GM21390 (cell line): Measurements from ENCODE around the gene DAPK1.

Experiments
- ATAC-seq: cut with Tn5 transposase; IDR thresholded peaks from one replicate; pipeline ENCODE4 v1.9.1; 2021; ENCODE audit not compliant: unreplicated experiment

DAPK1 gene

DNA sequence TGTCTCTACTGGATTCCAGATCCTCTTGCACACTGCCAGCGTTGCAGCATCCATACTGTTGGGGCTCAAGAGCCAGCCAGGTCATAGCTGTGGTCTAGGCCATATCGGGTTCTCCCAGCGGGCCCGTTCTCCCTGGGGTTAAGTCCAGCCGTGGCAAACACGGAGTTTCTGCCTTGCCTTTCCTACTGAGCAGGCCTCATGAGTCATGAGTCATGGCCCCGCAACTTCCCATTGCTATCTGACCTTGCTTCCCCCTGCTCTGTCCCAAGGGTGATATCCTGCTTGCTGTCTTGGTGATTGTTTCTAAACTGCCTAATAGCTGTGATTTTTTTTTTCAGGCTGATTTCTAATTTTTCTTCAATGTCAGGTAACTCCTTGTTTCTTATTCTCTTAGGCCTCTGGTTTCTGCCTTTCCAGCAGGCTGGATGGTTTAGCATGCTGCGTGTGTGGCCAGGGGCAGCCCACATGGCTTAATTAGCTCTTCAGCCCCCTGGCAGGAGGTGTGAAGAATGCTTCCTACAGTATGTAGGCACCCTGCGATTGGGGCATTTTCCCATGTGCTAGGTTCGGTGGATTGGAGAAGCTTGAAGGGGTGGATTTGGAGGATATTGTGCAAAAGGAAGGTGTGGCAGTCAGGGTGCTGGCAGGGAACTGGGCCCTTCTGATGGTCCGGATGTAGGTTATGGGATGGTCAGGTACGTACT is 18.7 kb downstream of the DAPK1 start:
- no peak for ATAC-seq

DNA sequence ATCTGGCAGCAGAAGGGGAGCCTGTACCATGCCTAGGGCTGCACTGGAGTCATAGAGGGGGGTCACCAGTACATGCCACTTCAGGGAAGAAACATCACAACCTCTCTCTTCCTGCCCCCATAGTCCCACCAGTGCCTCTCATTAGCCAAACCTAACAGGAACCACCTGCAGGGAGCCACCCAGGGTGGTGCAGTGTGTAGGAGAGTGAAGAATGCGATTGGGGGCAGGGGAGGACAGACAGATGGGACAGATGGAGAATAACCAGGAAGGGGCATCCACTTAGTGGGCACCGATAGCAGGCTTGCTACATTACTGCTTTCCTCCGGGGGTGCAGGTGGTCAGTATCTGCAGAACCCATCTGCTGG is 19.2 kb downstream of the DAPK1 start:
- ATAC-seq, result no peak

DNA sequence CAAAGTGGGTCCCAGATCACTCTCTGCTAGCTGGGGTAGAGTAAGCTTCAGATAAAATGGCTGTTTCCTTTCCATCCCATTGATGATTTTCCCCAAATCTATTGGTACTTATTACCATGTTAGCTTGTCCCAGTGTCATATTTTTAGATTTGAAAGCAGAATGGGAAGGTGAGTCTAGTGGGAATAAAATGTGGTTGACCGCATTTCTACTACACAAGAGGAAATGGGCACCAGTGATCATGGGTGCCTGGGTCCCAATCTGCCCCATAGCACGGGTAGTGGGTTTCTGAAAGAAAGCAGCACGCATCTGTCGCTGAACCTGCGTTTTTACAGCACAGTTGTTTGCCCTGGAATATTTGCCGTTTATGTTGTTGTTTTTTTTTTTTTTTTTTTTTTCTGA is 20.1 kb downstream of the DAPK1 start:
- ATAC-seq, result no peak

DNA sequence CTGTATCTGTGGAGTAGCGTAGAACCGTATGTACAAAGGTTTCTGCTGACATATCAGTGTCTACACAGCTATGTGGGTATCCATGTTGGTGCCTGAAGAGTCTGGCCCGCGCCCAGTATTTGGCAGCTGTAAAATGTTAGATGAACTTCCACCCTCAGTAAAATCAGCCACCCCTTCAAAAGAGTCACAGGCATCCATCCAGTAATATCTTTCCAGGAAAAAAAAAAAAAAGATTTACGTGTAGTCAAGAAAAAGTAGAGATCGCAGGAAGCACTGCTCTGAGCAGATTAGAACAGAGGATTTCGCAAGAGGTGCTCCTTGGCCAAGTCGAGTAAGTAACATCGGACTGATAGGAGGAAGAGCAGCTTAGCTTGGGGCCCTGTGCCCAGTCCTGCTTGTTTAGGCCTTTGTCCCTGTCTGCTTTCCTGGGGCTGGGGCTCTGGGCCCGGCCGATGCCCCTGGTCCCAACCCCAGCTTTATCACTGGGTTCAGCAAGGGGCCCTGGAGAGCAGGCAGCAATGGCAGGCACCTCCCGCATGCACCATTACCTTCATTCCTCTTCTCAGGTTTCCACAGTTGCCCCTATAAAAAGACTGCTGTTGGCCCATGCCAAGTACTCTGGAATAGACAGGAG is 21.2 kb downstream of the DAPK1 start:
- ATAC-seq, result no peak

DNA sequence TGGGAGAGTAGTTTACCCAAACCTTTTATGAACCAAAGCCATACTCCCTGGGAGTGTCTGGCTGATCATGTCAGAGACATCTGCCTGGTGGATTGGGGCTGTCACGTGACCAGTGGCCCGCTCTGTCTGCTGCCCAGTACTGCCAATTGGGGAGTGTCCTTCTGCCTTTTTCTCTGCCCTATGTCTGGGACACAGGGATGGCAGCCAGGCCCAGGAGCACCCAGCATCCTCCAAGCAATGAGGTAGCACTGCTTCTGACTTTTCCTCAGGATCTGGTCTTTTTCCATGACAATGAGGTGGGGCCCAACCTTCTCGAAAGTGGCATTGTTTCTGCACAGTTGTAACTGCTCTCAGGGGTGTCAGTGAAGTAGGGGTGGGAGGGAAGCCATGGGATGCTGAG is 21.8 kb downstream of the DAPK1 start:
- ATAC-seq, result no peak

DNA sequence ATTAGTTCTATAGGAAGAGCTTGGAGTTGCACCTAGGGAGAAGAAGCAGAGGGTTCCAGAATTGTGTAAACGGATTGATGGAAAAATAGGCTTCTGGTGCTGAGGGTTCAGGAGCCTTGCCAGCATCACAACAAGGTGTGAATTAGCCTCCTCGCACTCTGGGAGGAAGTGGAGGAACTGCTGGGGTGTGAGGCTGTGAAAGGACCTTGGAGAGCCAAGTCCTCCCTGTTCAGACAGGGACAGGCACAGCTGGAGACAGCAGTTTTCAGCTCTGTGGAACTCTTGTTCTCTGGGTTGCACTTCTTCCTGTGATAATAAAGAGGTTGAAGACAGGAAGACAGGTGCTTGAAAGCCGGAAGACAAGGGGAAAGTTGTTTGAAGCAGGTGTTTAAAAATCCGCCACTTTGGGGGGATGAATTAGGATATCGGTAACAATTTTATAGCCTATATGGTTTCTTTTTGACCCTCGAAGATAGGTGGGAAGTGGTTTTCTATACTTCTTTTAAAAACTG is 22.6 kb downstream of the DAPK1 start:
- no peak for ATAC-seq

DNA sequence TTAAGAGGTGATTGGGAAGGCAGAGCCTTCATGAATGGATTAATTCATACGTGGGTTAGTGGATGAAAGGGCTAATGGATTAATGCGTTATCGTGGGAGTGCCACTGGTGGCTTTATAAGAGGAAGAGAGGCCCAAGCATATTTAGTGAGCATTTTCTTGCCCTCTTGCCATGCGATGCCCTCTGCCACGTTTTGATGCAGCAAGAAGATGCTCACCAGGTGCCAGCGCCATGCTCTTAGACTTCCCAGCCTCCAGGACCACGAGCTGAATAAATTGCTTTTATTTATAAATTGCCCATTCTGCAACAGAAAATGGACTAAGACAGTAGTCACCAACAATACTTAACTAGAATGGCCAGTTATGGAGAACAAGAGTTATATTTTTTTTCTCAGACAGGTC is 24.2 kb downstream of the DAPK1 start:
- no peak for ATAC-seq

DNA sequence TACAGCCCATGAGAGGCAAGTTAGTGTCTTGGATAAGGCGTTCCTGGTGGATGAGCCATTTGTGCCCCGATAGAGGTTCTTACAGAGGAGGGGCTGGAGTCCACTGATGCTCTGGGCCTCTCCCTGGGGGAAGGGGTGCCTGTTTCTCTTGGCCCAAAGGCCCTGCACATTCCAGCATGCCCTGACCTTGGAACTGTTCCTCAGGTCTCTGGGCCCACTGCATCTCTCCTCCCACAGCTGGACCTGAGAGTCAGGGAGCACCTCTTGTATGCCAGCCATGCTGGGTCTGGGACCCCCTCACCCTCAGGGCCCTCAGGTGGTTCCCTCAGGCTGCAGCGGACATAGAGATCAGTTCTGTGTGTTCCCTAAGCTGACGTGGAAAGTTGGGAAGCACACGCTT is 26.4 kb downstream of the DAPK1 start:
- ATAC-seq, result no peak

DNA sequence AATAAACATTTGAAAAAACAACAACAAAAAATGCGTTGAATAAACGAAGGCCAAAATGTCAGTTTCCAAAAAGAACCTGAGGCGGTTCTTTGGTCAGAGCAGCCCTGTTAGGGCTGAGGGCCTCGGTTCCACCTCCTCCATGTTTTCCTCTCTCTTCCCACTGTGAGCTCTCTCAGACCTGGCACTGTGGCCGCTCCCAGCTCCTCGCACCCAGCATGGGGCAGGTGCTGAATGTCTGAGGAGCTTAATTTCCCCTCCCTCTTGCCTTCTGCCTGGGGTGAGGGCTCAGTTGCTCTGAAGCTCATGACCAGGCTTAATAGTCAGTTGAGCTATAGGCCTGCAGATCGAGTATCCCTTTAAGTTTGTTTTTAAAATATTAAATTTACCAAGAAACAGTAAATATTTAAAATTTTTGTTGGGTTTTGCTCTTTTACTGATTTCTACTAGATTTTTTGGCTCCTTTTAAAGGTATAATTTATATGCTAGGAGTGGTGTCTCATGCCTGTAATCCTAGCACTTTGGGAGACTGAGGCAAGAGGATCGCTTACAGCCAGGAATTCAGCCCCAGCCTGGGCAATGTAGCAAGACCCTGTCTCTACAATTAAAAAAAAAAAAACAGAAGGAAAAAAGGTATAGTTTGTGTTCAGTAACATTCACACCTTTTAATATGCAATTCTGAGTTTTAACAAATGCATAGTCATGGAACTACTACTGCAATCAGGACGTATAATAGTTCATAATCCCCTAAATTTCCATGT is 28.1 kb downstream of the DAPK1 start:
- ATAC-seq, result no peak

DNA sequence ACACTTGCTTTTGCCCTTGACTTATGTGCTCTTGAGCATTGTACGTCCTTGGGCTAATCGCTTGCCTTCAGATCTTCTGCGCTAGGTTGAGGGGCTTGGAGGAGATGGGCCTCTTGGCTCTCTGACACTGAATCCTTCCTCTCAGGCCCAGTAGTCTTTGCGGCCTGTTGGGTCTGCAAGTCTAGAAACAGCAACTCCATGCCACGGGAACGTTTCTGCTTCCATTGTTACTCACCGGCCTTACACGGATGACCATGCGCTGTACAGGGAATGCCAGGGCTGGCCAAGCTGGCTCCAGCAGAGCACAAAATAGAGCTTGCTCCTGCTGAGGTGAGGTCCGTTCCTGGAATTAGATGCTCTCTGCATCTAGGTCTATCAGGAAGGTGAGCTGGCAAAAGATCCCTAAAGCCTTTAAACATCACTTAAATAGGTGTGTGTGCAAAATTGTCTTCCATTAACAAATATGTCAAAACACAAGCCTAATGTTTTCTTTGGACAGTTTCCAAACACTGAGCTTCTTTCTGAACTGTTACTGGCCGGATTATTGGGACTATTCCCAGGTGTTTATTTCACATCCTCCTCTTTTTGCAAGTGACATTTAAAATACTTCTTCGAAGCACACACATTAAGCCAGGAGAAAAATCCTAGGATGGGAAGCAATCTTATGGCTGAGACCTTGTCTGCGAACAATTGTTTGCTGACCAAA is 29.7 kb downstream of the DAPK1 start:
- ATAC-seq, result no peak

DNA sequence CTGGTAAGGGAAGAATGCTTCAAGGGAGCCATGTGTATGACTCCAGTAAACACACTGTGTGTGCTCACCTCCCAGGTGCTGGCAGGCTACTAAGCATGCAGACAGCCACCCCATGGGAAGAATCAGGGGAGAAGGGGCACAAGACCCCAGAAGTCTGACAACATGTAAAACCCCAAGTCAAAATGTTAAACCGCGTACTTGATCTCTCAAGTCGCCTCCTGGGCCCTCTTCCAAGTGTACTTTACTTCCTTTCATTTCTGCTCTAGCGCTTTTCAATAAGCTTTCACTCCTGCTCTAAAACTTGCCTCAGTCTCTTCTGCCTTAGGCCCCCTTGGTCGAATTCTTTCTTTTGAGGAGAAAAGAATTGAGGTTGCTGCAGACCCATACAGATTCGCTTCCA is 31.3 kb downstream of the DAPK1 start:
- ATAC-seq, result no peak

DNA sequence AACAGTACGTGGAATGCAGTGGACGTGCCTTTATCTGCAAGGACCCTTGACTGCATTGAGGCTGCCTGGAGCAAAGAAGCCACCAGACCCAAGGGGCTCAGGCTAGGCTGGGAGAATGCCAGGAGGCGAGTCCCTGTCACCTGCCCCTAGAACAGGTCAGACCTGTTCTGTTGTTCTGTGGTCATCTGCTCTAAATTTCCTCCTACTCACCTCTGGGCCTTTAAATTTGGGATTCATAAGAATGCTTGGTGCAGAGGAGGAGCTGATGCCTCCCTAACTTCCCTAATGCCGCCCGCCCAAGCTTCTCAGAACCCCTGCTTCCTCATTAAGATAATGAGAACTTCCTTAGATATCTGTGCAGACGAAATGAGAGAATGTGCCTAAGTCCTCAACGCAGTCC is 32.0 kb downstream of the DAPK1 start:
- no peak for ATAC-seq

DNA sequence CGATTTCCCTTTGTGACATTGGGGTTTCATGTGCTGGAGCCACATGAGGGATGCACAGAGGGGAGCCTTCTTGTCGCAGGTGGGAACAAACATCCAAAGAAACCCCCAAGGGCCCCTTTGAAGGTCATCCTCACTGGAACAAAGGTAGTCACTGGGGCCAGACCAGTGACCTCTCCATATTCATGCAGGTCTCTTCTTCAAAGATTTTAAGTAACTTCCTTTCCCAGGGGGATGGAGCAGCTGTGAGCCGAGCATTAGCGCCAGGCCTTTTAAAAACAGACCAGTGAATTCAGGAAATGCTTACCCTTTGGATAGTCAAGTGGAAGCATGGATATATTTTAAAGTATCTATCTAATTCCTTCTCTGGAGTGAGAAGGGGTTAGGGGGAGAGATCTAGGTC is 33.0 kb downstream of the DAPK1 start:
- no peak for ATAC-seq

DNA sequence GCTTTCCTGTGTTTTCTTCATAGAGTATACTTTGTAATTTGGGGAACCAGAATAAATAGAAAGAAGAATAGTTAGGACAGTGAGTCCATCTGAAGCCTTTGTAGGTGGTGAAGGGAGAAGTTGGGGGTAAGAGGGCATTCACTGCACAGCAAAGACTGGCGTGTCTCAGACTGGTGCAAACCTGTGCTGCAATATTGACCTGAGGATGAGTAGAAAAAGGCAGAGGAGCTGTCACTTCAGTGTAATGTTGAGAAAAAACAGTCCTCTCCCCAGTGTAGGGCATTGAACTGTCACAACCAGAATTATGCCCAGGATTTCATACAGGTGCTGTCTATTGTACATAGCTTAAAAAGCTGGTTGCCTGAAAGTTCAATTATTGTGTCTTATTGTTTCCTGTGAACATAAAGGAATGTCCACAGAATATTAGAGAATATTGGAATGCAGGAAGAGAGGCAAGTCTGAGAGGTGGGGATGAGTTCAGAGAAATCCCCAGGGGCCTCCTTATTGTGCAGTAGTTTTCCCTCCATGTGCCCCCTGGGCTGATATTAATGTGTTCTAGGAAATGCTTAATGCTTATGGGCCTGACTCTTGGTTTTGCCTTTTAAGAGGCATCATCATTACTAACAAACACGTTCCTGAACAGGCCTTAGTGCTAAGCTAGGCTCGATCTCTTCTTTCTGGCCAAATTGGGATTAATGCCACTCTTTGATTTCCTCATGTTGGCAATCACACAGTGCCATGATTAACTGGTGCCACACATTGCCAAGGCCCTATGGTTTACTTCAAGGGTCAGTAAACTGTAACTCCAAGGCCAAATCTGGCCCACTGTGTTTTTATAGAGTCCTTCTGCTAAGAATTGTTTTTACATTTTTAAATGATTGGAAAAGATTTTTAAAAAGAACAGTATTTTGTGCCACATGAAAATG is 34.0 kb downstream of the DAPK1 start:
- no peak for ATAC-seq

DNA sequence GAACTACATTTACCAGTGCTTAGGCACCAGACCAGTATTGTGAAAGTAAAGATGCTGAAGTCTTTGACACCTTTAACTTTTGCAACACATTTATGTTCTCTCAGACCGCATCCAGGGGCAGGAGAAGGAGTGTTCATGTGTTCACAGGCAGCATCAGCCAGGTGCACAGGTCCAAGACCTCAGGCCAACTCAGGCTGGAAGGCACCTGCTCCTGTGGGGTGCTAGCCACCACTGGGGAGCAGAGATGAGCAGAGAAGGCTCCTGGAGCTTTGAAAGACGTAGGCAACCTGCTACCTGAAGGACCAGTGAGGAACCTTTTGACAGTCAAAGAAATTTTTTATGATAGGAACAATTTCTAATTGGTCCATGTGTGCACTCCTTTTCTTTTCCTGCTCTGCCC is 35.6 kb downstream of the DAPK1 start:
- no peak for ATAC-seq

DNA sequence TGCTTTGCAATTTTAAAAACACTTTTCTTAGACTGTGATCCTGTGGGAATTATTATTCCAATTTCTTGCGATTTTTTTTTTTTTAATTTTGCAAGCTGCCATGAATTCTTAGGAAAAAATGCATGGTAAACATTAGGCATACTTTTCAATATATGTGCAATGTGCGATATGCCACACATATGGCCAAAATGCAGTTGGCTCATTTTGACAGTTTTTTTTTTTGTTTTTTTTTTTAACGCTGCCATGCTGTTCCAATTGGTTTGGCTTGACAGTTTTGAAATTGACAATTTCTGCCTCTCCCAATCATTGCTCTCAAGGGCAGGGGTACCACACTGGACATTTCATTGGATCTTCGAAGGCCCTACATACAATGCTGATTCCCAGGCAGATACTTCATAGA is 36.4 kb downstream of the DAPK1 start:
- no peak for ATAC-seq

DNA sequence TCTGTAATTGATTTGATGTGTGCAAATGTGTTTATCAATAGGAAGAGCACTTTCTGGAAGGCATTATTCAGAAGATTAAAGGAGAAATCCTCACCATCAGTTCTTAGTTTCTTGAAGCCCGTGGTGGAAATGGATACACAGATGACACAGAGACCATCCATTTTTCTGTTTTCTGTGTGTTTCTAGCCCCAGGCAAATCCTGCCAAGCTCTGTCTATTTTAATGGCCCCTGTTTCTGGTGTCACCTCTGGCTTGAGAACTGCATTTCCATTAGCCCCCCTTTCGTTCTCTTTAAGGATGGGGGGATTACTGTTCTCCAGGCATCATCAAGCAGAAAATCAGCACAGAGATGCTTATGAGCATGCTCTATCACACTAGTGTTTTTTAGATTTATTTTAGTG is 37.3 kb downstream of the DAPK1 start:
- ATAC-seq, result no peak

DNA sequence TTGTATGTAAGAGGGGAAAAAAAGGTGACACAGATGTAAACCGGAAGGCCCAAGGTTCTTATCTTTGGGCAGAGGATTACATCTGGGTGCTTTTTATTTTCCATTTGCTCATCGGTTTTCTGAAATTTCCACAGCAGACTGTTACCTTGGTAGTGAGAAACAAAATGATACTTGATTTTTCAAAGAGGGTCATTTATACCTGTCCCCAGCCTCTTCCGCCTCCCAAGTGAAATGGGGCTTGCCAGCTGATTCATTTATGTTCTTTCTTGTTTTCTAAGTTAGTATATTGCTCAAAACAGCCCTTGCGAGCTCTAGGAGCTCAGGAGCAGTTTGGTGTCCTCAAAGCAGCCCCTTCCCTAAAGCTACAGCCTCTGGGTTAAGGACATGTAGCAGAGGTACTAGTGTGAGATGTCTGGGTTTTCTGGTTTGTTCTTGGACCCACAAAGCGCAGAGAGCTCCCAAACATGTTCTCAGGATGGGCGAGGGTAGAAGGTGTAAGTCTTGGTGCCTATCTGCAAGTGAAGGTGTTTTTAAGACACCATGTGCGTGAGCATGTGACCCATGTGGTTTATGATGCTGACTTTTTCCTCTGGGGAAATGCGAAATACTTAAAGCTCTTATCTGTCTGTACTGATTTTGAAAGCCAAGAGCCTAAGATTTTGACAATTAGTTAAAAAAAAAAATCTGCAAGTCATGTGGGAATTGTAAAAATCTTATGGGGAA is 38.3 kb downstream of the DAPK1 start:
- ATAC-seq, result peak; percentile 61

DNA sequence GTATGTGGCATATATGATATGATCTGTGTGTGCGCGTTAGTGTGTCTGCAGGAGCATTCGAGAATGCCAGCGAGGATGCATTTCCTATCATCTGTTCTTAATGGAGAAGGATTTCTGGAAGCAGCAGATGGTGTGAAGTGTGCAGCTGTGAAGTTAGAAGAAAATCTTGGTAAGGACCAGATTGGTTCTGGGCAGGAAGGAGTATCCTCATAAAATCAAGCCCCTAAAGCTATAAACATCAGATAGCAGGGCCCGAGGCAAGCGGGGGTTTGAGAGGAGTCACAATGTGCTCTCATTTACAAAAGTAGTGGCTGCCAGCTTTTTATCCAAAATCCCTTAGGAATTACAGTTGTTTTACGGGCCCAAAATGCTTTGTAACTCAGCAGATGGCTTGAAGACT is 40.0 kb downstream of the DAPK1 start:
- no peak for ATAC-seq
